GM18951 (cell line): ENCODE measurements around the gene SNRNP27.
A peak's percentile ranks its signal among the peaks of the same experiment; 100 is the strongest.

Experiments
- POLR2A ChIP-seq: IDR thresholded peaks from 4 replicates; pipeline ENCODE4 v1.6.1; 2011; ENCODE audit warnings: mild to moderate bottlenecking; ENCODE audit not compliant: insufficient read length, insufficient read depth; ENCODE audit errors: extremely low read depth
- in situ Hi-C: fragments of 300-500 bp; cut with MboI; formaldehyde crosslinking; loops from one replicate; pipeline ENCODE4 v1.12.0; 2022; ENCODE audit warnings: low sequenced_read_pairs, mixed read lengths, inconsistent platforms; ENCODE audit not compliant: unreplicated experiment

The SNRNP27 gene

GRCh38 chr2:69893684-69894551 lies at the start of gene SNRNP27:
SNRNP27 (plus strand) TSS chr2:69893956; CDS start chr2:69893985, 29 bp downstream.
- in situ Hi-C loops, result loop anchor here (10.0 kb wide), 1 partner anchor 169 kb away; no protein-coding TSS in a partner anchor
- TF ChIP-seq POLR2A, result peak; percentile 74

DNA sequence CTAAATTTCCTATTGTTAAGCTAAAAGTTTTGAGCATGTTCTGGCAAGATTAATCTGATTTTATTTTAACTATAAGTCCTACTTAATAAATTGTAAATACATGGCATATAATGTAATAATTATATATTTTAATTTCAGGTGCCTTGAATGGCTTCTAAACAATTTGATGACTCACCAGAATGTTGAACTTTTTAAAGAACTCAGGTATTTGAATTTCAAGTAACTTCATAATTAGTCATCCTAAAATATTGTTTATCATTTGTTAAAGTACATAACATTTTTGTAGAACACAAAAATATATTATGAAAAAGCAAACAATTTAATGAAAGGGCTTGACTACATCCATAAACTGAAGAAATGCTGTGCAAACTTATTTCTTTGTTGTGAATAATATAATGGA lies 49.8 kb upstream of the SNRNP27 start:
- in situ Hi-C loops, result no loop called here
- TF ChIP-seq POLR2A, result no peak

GRCh38 chr2:69844560-69844959 lies 49.2 kb upstream of the SNRNP27 start:
- no peak for TF ChIP-seq POLR2A
- in situ Hi-C loops, result no loop called here

DNA sequence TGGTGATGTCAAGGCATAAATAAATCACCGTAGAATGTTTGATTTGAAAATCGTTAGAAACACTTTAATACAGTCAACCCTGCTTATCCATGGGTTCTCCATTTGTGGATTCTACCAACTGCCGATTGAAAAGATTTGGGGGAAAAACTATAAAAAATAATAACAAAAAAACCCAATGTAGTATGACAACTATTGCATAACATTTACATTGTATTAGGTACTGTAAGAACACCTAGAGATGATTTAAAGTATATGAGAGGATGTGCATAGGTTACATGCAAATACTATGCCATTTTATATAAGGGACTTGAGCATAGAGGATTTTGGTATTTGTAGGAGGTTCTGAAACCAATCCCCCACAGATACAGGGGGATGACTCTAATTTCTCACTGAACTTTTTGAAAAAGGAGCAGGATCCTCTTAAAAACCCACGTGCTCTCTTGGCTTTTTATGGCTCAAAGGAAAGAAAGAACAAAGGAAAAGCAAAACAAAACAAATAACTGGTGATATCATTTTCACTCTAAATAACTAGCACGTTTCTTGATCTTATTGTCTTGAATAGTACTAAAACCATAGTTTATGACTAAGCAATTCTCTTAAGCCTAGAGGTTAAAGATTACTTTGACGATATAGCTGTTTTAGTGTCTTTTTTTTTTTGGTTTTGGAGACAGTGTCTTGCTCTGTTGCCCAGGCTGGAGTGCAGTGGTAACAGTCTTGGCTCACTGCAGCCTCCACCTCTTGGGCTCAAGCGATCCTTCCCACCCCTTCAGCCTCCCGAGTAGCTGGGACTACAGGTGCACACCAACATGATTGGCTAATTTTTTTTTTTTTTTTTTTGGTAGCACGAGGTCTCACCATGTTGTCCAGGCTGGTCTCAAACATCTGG lies 47.3 kb upstream of the SNRNP27 start:
- in situ Hi-C loops, result no loop called here
- TF ChIP-seq POLR2A, result no peak

DNA sequence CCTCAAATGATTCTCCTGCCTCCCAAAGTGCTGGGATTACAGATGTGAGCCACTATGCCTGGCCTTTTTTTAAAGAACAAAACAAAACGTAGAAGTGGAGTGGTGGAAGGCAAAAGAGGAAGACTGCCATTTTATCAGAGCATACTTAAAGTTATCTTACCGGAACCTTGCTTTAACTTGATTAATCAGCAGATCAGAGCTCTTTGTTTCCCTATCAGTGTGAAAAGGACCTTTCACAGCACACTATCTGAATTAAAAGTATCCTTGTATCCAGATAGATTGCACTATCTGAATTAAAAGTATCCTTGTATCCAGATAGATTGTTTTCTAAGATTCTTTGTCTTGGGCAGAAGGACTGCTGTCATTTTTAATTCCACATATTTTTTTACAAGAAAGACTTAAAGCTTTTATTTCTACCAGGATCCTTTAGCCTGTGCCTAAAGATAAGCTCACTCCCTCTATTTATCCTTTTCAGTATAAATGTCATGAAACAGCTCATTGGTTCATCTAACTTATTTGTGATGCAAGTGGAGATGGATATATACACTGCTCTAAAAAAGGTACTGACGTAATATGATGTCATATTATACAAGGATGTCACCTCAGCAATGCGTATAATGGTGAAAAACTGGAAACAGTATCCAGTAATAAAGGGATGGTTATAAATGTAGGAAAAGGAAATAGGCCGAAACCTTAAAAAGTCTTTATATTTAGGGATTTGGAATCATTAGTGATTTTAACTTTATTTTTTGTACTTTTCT lies 46.5 kb upstream of the SNRNP27 start:
- in situ Hi-C loops, result no loop called here
- no peak for TF ChIP-seq POLR2A

DNA sequence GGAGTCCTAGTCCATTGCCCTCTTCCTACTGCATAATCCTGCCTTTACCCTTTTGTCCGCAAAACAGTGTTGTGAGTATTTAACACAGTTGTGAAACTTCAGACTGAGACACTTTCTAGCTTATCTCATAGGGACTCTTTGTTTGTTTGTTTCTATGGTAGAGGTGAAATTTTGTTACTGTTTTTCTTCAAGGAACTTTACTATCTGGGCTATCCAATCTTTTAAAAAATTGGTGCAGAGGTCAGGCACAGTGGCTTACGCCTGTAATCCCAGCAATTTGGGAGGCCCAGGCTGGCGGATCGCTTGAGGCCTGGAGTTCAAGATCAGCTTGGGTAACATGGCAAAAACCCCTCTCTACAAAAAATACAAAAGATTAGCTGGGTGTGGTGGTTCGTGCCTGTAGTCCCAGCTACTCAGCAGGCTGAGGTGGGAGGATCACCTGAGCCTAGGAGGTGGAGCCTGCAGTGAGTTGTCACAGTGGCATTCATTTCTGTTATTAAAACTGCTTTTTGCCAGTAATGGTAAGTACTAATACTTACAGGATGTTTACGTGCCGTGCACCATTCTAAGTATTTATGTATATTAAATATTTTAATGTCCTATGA lies 45.5 kb upstream of the SNRNP27 start:
- no peak for TF ChIP-seq POLR2A
- in situ Hi-C loops, result no loop called here

- TF ChIP-seq POLR2A, result no peak
Measured at GRCh38 chr2:69858261-69858660, 35.5 kb upstream of the SNRNP27 start.

GRCh38 chr2:69863298-69863697 lies 30.5 kb upstream of the SNRNP27 start:
- no peak for TF ChIP-seq POLR2A
- in situ Hi-C loops, result no loop called here

More at GRCh38 chr2:69858261-69858660, 35.5 kb upstream of the SNRNP27 start:
- in situ Hi-C loops, result no loop called here

GRCh38 chr2:69888451-69888850 lies 5.3 kb upstream of the SNRNP27 start:
- no peak for TF ChIP-seq POLR2A
- in situ Hi-C loops, result no loop called here

GRCh38 chr2:69889302-69889701 lies 4.5 kb upstream of the SNRNP27 start:
- TF ChIP-seq POLR2A, result no peak
- in situ Hi-C loops, result no loop called here

GRCh38 chr2:69890881-69891280 lies 2.9 kb upstream of the SNRNP27 start:
- no peak for TF ChIP-seq POLR2A
- in situ Hi-C loops, result loop anchor here (10.0 kb wide), 1 partner anchor 166 kb away; no protein-coding TSS in a partner anchor

DNA sequence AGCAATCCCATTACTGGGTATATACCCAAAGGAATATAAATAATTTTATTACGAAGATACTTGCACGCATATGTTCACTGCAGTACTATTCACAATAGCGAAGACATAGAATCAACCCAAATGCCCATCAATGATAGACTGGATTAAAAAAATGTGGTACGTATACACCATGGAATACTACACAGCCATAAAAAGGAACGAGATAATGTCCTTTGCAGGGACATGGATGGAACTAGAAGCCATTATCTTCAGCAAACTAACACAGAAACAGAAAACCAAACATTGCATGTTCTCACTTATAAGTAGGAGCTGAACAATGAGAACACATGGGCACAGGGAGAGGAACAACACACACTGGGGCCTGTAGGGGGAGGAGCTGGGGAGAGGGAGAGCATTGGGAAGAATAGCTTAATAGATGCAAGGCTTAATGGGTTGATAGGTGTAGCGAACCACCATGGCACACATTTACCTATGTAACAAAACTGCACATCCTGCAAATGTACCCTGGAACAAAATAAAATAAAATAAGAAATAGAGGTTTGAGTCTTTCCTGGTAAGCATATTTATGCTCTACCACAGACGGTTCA lies 825 bp upstream of the SNRNP27 start:
- in situ Hi-C loops, result loop anchor here (10.0 kb wide), 1 partner anchor 168 kb away; no protein-coding TSS in a partner anchor

DNA sequence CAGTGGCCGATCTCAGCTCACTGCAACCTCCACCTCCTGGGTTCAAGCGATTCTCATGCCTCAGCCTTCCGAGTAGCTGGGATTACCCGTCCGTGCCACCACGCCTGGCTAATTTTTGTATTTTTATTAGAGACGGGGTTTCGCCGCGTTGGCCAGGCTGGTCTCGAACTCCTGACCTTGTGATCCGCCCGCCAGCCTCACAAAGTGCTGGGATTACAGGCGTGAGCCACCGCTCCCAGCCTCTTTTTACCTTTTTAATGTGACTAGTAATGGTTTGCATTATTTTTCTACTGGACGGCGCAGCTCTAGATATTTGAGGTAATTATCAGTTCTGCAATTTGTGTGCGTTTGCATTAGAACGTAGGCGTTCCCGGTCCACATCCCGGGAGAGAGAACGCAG lies 981 bp downstream of the SNRNP27 start:
- in situ Hi-C loops, result loop anchor here (10.0 kb wide), 1 partner anchor 170 kb away; no protein-coding TSS in a partner anchor
